Pancreas (tissue), 10 donors: Measurements from ENCODE around the gene TNNC2. TPM values are rescaled to one million over a fixed set of nuclear protein-coding genes. Genes with fewer than 3 reads are reported as not detected.
A peak's percentile ranks its signal among the peaks of the same experiment; 100 is the strongest.

ENCODE experiments used
- ATAC-seq, 4 donors: fragments of 200-7000 bp; cut with Tn5 transposase; one replicate each; pipeline versions ENCODE4 v1.8.0 to v1.9.1; 2020; ENCODE audit warnings: mild to moderate bottlenecking in 4 of 4, moderate library complexity in 4 of 4
- DNase-seq, 6 donors: peaks; one replicate each; pipeline ENCODE4 v3.0.0-alpha.2; 2020
- FAIRE-seq: peaks from 2 replicates; lab custom pipeline; 2012; peaks lifted over from hg19 to GRCh38; lab: Jason Lieb, UNC
- H3K27ac ChIP-seq, 4 donors: fragments of 200-600 bp; sonication (generic); 1 replicate in 3 of 4; 2 replicates in 1 of 4; pipeline versions ENCODE4 v1.5.0 to v1.8.0; 2020
- H3K27me3 ChIP-seq, 4 donors: fragments of 200-600 bp; one replicate each; pipeline ENCODE4 v1.8.0; 2021
- H3K36me3 ChIP-seq, 3 donors: fragments of 200-600 bp; sonication (generic) in 1 of 3; one replicate each; pipeline versions ENCODE4 v1.5.0 to v1.8.0; 2020 to 2021
- H3K4me1 ChIP-seq, 3 donors: fragments of 200-600 bp; one replicate each; pipeline ENCODE4 v1.8.0; 2021
- H3K4me3 ChIP-seq, 4 donors: fragments of 200-600 bp; sonication (generic) in 2 of 4; one replicate each; pipeline versions ENCODE4 v1.5.0 to v1.8.0; 2020 to 2021
- H3K9me3 ChIP-seq, 4 donors: fragments of 200-600 bp; one replicate each; pipeline ENCODE4 v1.8.0; 2021
- CTCF ChIP-seq, 4 donors: fragments of 200-600 bp; sonication (generic) in 3 of 4; IDR thresholded peaks; one replicate each; pipeline versions ENCODE4 v1.5.0 to v1.8.0; 2021; ENCODE audit warnings: antibody characterized with exemption in 4 of 4
- WGBS, 2 donors: extraction: QIAGEN DNeasy Blood & Tissue Kit; methylation state at CpG; one replicate each; pipeline ENCODE4 v1.1.7; 2013; 5-methylcytosine and 5-hydroxymethylcytosine counted together
- intact Hi-C, 3 donors: fragments of 100-400 bp; cut with DNase I; formaldehyde crosslinking; loops; one replicate each; pipeline versions ENCODE4 v1.11.1 to v1.14.2; 2022
- polyA plus RNA-seq, 2 donors: library from polyadenylated mRNA; stranded (reverse); fragments of 200-250 nt; gene quantifications; one replicate each; pipeline ENCODE4 v1.2.3, GENCODE V29; 2013
- total RNA-seq, 6 donors: library from RNA; stranded (reverse); fragmentation: NEBNext Ultra II Directional in 4 of 6; extraction: Animal tissue kit (Norgen Biotek cat#: 25700) in 4 of 6; gene quantifications; one replicate each; pipeline versions ENCODE4 v1.2.1 to v1.2.4, GENCODE V29; 2021 to 2023
- donor health status: healthy with polysubstance abuse.
- donor health status: DM: no; HTN: no; CAD: no; lungs with moderate emphysema.
- donor health status: DM: no; HTN: no; CAD: no.
- donor health status: control.
- donor health status: control.
- donor health status: Bipolar disorder and iron deficiency.
- donor health status: DM: yes; HTN: yes; CAD: no.
- donor health status: DM: no; HTN: no; CAD: no.
- donor health status: DM: no; HTN: no; CAD: no.
- donor health status: DM: yes; HTN: yes; CAD: no.

Gene TNNC2
- total and polyA plus RNA-seq, 8 donors = 1.2 to 4.0 TPM; not detected in 6

GRCh38 chr20:45813489-45813888 is 13.6 kb downstream of the TNNC2 start:
- H3K4me3 ChIP-seq = no peak overlapping the region
- intact Hi-C loops = no loop called here
- peaks cover 0 to 5% (median 0%) of the 10 kb centered on the region in 3 donors for H3K4me1 ChIP-seq
- no peak overlapping the region for H3K27ac ChIP-seq
- no peaks in the 10 kb centered on the region for H3K9me3 ChIP-seq
- DNase-seq = no peak
- no peak for TF ChIP-seq CTCF (IDR thresholded peaks at IDR 0.05)
- H3K36me3 ChIP-seq = peaks cover 0 to 18% (median 10%) of the 10 kb centered on the region in 3 donors
- H3K27me3 ChIP-seq = no peaks in the 10 kb centered on the region
- WGBS, 2 donors = 57 to 60% methylated on average over 7 of the region's 7 CpGs
- FAIRE-seq = no peak
- no peak for ATAC-seq

GRCh38 chr20:45813006-45813340 is 14.1 kb downstream of the TNNC2 start:
- Histone ChIP-seq H3K9me3 (no peaks in the 10 kb centered on the region), H3K27ac (no peak overlapping the region), H3K4me1 (peaks cover 0 to 5% (median 0%) of the 10 kb centered on the region in 3 donors), H3K27me3 (no peaks in the 10 kb centered on the region), H3K36me3 (peaks cover 0 to 23% (median 10%) of the 10 kb centered on the region in 3 donors), H3K4me3 (peak overlapping the region in 3 of 4 donors; percentile 47 to 57 (median 51))
- FAIRE-seq (no peak), DNase-seq (no peak), ATAC-seq (no peak)
- 9 to 10% methylated on average over 11 of the region's 11 CpGs for WGBS, 2 donors
- intact Hi-C loops = no loop called here
- TF ChIP-seq CTCF (IDR thresholded peaks at IDR 0.05) = no peak

GRCh38 chr20:45812157-45813005 is 14.7 kb downstream of the TNNC2 start, which contains the start of gene UBE2C:
UBE2C (plus strand) TSS chr20:45812644; CDS start chr20:45812696, 52 bp downstream.
- FAIRE-seq = peak; percentile 94
- peak; percentile 98 to 100 (median 99) for ATAC-seq
- TF ChIP-seq CTCF (IDR thresholded peaks at IDR 0.05) = no peak
- 1% methylated on average over 55 to 65 of the region's 65 CpGs for WGBS, 2 donors
- H3K4me1 ChIP-seq = peaks cover 0 to 5% (median 0%) of the 10 kb centered on the region in 3 donors
- no peaks in the 10 kb centered on the region for H3K9me3 ChIP-seq
- peak within 1 kb of the TSS in 1 of 4 donors; percentile 20 for H3K27ac ChIP-seq
- no peaks in the 10 kb centered on the region for H3K27me3 ChIP-seq
- intact Hi-C loops = no loop called here
- peak within 1 kb of the TSS; percentile 47 to 61 (median 54) for H3K4me3 ChIP-seq
- peaks cover 0 to 23% (median 10%) of the 10 kb centered on the region in 3 donors for H3K36me3 ChIP-seq
- DNase-seq = peak; percentile 91 to 99 (median 98)

- H3K4me3 ChIP-seq = no peak overlapping the region
- ATAC-seq (no peak), DNase-seq (no peak), FAIRE-seq (no peak)
- peaks cover 0 to 5% (median 0%) of the 10 kb centered on the region in 3 donors for H3K4me1 ChIP-seq
- no peak overlapping the region for H3K27ac ChIP-seq
- intact Hi-C loops = no loop called here
- no peaks in the 10 kb centered on the region for H3K27me3 ChIP-seq
- peaks cover 0 to 33% (median 13%) of the 10 kb centered on the region in 3 donors for H3K36me3 ChIP-seq
- TF ChIP-seq CTCF (IDR thresholded peaks at IDR 0.05) = no peak
- WGBS, 2 donors = 93 to 96% methylated on average over 8 of the region's 8 CpGs
- H3K9me3 ChIP-seq = no peaks in the 10 kb centered on the region
Measured at GRCh38 chr20:45810191-45810970, 16.7 kb downstream of the TNNC2 start.
